IPS-20b (cell line): ENCODE measurements around the gene CCL3.

Experiments used
- H3K27ac ChIP-seq: one replicate; pipeline ENCODE4 v1.5.1; 2013; ENCODE audit warnings: low read length
- H3K27me3 ChIP-seq: 2 replicates; pipeline ENCODE4 v1.6.1; 2013; ENCODE audit warnings: mild to moderate bottlenecking, low read length, inconsistent platforms; ENCODE audit not compliant: insufficient read depth
- H3K36me3 ChIP-seq: 2 replicates; pipeline ENCODE4 v1.6.1; 2013; ENCODE audit warnings: low read depth, mild to moderate bottlenecking, inconsistent platforms, low read length, moderate library complexity; ENCODE audit not compliant: insufficient read depth
- H3K4me1 ChIP-seq: 2 replicates; pipeline ENCODE4 v1.6.1; 2013; ENCODE audit warnings: mild to moderate bottlenecking, control low read depth, inconsistent platforms, low read length, moderate library complexity; ENCODE audit not compliant: insufficient read depth
- H3K4me3 ChIP-seq: 2 replicates; pipeline ENCODE4 v1.5.1; 2013; ENCODE audit warnings: mild to moderate bottlenecking, low read length, inconsistent platforms
- H3K9ac ChIP-seq: 2 replicates; pipeline ENCODE4 v1.6.1; 2013; ENCODE audit warnings: low read depth, mild to moderate bottlenecking, inconsistent platforms, low read length, moderate library complexity
- H3K9me3 ChIP-seq: 2 replicates; pipeline ENCODE4 v1.6.1; 2013; ENCODE audit warnings: mild to moderate bottlenecking, low read depth, low read length, inconsistent platforms; ENCODE audit not compliant: insufficient read depth

The CCL3 gene

DNA sequence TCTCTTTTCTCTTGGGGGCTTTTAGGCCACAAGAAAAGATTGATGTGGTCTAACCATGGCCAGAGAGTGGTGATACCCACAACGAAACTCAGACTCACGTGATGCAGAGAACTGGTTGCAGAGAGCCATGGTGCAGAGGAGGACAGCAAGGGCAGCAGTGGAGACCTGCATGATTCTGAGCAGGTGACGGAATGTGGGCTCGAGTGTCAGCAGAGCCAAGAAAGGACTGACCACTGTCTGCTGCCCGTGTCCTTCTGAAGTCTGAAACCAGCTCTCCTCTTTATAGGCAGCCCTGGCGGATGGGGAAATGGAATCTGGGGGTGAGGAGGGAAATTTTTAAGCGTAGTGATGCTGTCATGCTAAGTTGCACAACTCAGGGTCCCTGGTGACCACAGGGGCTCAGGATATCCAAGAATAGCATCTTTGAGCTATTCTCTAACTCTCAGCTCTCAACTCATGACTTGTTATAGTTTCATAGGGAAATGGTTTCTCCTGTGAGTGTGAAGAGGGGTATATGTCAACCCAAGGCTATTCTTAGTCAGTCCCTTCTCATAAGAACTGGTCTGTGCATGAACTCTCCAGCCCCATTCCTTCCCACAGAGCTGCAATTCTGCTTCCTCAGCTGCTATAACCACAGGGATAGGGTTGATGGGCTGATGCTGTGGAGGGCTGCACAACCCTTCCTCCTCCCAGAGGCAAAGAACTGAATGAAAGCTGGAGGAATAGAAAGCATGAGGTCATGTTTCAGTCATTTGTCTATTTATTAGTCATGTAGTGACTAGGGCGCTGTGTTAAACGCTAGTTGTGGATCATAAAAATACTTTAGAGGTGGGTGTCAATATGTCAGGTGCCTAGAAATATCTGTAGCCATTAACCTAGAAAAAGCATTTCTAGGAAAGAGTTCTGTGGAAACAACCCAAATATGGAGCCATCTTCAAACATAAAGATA, at the start of gene CCL3:
Gene CCL3 (minus strand): TSS at position 256 of the 949 bp plus-strand sequence. CDS start 85 bp downstream, at position 171.
- H3K4me1 ChIP-seq, result 0 out of 2 replicates have a peak, but pooled peaks cover under 1% of the 10 kb centered on the region
- no peaks in the 10 kb centered on the region for H3K9me3 ChIP-seq
- no peaks in the 10 kb centered on the region for H3K27me3 ChIP-seq
- H3K36me3 ChIP-seq, result no peaks in the 10 kb centered on the region
- H3K4me3 ChIP-seq, result no peak within 1 kb of the TSS
- H3K9ac ChIP-seq, result no peak within 1 kb of the TSS
- no peak within 1 kb of the TSS for H3K27ac ChIP-seq

DNA sequence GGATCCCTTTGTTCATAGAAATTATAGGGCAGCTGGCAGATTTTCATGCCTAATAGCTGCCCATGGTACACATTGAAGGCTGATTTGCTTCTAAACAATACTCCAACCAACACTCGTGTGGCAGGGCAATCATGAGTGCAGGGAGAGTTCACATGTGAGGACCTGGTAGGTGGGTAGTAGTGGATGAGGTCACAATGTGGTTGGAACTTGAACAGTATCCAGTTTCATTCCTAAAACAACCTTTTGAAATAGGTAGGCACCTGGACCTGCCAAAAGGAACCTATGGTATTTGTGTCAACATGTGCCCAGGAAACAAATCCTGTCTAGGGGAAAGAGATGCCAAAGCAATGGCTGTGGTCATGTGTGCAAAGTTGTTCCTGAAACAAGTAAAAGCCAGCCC, 46.5 kb upstream of the CCL3 start:
- H3K9ac ChIP-seq, result no peak overlapping the region
- no peaks in the 10 kb centered on the region for H3K4me1 ChIP-seq
- H3K27me3 ChIP-seq, result no peaks in the 10 kb centered on the region
- H3K4me3 ChIP-seq, result no peak overlapping the region
- no peaks in the 10 kb centered on the region for H3K36me3 ChIP-seq
- no peak overlapping the region for H3K27ac ChIP-seq
- no peaks in the 10 kb centered on the region for H3K9me3 ChIP-seq

DNA sequence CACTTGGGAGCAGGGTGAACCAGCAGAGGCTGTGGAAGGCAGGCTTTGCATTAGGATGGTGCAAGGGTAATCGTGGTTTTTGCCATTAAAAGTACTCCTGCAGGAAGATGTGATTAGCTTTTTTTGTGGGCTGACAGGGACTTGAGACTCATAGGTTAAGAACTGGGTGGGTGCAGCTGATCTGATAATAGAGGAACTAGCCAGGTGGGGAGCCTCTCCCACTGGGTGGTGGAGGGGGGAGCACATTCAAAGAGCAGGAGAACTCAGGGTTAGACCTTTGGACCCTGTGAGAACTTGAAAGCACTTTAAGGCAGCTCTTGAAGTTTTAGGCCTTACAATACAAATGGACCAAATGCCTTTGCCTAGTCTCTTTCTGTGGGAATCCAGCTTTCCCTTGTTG, 46.1 kb upstream of the CCL3 start:
- Histone ChIP-seq H3K4me1 (no peaks in the 10 kb centered on the region), H3K4me3 (no peak overlapping the region), H3K27me3 (no peaks in the 10 kb centered on the region), H3K36me3 (no peaks in the 10 kb centered on the region), H3K9me3 (no peaks in the 10 kb centered on the region), H3K27ac (no peak overlapping the region), H3K9ac (no peak overlapping the region)

DNA sequence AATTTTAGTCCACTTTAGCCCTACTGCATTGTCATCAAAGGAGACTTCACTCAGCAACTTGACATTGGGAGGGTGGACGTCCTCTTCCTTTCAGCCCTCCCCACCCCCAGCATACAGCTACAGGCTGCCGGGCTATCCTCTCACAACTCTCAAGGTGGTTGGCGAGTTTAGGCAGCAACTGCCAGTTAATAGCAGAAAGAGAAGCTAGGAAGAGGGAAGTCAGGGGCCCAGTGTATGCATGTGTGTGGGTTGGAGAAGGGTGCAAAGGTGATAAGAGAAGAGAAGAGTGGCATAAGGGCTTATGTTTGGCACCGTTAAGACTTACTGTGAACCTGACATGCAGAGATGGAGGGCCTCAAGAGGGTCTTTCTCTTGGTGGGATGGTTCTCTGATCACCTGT, 45.5 kb upstream of the CCL3 start:
- Histone ChIP-seq H3K4me3 (no peak overlapping the region), H3K4me1 (no peaks in the 10 kb centered on the region), H3K9me3 (no peaks in the 10 kb centered on the region), H3K36me3 (no peaks in the 10 kb centered on the region), H3K27me3 (no peaks in the 10 kb centered on the region), H3K9ac (no peak overlapping the region), H3K27ac (no peak overlapping the region)

DNA sequence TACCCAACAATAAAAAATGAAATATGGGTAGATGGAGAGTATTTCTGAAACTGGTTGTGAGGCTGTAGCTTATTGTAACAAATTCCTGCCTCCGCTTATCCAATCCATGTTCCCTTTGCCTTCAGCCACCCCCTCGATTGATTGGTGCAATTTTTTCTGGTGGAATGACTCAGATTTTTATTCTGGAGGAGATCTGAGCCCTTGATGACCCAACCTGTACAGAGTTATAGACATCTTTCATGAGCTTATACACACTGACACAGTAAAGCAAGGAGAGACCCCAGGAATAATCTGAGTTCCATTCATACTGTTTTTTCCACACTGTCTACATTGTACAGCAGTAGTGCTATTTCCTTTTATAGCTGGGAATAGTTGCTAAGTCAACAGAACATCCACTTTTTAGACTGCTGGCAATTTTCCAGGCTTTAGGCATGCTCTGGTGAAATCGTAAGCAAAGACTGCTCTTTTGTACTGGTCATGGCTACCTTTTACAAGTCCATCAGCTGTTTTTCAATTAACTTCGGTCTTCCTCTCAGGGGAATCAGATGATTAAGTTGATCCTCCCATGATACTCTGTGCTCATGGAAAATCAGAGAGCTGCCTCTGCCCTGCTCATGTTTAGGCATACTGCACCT, 43.8 kb upstream of the CCL3 start:
- H3K9me3 ChIP-seq, result no peaks in the 10 kb centered on the region
- no peak overlapping the region for H3K27ac ChIP-seq
- no peaks in the 10 kb centered on the region for H3K4me1 ChIP-seq
- no peaks in the 10 kb centered on the region for H3K27me3 ChIP-seq
- no peak overlapping the region for H3K9ac ChIP-seq
- no peak overlapping the region for H3K4me3 ChIP-seq
- H3K36me3 ChIP-seq, result no peaks in the 10 kb centered on the region

DNA sequence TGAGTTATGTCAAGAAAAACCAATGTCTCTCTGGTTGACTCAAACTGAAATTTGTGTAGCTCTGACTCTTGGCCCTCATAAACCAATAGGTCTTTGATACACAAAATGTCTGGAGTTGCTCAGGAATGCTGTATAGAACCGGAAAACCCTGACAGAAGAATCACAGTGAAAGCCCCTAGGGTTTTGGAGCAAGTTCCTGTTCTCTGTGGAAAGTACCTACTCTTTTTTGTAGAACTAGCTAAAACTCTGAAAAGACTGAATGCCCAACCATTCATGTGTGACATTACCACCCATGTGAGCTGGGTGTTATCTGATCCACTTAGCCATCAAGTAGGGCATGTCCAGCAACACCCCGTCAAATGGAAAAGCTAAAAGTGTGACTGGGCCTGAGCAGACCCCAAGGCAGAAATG, 42.5 kb upstream of the CCL3 start:
- no peaks in the 10 kb centered on the region for H3K9me3 ChIP-seq
- H3K27me3 ChIP-seq, result no peaks in the 10 kb centered on the region
- H3K4me3 ChIP-seq, result no peak overlapping the region
- H3K27ac ChIP-seq, result no peak overlapping the region
- no peaks in the 10 kb centered on the region for H3K4me1 ChIP-seq
- H3K36me3 ChIP-seq, result no peaks in the 10 kb centered on the region
- no peak overlapping the region for H3K9ac ChIP-seq

DNA sequence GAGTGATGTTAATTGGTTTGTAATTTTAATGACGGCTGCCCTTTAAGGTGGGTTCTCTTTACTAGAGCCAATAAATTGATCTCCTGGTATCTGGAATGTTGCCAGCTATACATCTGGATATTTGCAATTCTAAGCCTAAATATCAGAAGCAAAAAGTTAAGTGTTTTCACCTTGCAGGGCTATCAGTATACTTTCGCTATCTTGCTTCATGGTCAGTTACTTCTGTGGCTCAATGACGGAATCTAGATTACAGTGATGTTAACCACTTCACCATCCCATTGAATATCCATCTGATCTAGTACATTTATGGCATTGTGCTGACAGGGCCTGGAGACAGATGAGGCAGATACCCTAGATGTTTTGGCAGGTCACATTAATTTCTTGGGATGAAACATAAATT, 42.0 kb upstream of the CCL3 start:
- no peak overlapping the region for H3K9ac ChIP-seq

DNA sequence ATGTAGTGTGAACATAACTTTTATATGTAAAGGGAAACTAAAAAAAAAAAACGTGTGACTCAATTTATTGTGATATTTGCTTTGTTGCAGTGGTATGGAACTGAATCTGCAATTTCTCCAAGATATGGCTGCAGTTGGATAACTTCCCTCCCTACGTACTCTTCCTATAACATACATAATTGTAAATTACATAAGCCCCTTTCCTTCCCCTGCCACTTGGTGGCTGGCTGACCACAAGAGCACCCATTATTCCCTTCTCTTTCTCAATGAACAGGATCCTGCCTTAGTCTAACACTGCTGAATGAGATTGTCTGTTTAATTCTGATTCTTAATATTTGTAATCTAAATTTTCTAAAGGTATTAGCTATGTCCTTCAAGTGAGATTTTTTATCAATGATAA, 41.5 kb upstream of the CCL3 start:
- Histone ChIP-seq H3K27ac (no peak overlapping the region), H3K9me3 (no peaks in the 10 kb centered on the region), H3K9ac (no peak overlapping the region), H3K36me3 (no peaks in the 10 kb centered on the region), H3K27me3 (no peaks in the 10 kb centered on the region), H3K4me1 (no peaks in the 10 kb centered on the region), H3K4me3 (no peak overlapping the region)

More for the DNA sequence above, 42.0 kb upstream of the CCL3 start:
- H3K9me3 ChIP-seq, result no peaks in the 10 kb centered on the region
- H3K27ac ChIP-seq, result no peak overlapping the region
- no peak overlapping the region for H3K4me3 ChIP-seq
- H3K27me3 ChIP-seq, result no peaks in the 10 kb centered on the region
- no peaks in the 10 kb centered on the region for H3K4me1 ChIP-seq
- no peaks in the 10 kb centered on the region for H3K36me3 ChIP-seq

DNA sequence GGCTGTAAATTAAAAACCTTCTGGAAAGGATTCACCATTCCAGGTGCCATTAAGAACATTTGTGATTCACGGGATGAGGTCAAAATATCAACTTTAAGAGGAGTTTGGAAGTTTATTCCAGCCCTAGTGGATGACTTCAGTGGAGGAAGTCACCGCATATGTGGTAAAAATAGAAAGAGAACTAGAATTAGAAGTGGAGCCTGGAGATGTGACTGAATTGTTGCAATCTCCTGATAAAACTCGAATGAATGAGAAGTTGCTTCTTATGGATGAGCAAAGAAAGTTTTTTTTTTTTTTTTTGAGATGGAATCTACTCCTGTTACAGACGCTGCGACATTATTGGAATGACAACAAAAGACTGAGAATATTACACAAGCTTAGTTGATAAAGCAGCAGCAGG, 40.4 kb upstream of the CCL3 start:
- H3K9ac ChIP-seq, result no peak overlapping the region
- no peaks in the 10 kb centered on the region for H3K27me3 ChIP-seq
- no peaks in the 10 kb centered on the region for H3K4me1 ChIP-seq
- H3K4me3 ChIP-seq, result no peak overlapping the region
- peaks cover 9% of the 10 kb centered on the region for H3K9me3 ChIP-seq
- no peak overlapping the region for H3K27ac ChIP-seq
- no peaks in the 10 kb centered on the region for H3K36me3 ChIP-seq

DNA sequence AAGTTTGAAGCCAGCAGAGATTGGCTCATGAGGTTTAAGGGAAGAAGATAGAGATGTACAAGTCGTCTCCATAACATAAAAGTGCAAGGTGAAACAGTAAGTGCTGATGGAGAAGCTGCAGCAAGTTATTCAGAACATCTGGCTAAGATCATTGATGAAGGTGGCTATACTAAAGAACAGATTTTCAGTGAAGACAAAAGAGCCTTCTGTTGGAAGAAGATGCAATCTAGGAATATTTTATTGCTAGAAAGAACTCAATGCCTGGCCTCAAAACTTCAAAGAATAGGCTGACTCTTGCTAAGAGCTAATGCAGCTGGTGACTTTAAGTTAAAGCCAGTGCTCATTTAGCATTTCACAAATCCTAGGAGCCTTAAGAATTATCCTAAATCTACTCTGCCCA, 39.7 kb upstream of the CCL3 start:
- Histone ChIP-seq H3K36me3 (no peaks in the 10 kb centered on the region), H3K27me3 (no peaks in the 10 kb centered on the region), H3K4me1 (no peaks in the 10 kb centered on the region), H3K27ac (no peak overlapping the region), H3K9me3 (peaks cover 16% of the 10 kb centered on the region), H3K9ac (no peak overlapping the region), H3K4me3 (no peak overlapping the region)

DNA sequence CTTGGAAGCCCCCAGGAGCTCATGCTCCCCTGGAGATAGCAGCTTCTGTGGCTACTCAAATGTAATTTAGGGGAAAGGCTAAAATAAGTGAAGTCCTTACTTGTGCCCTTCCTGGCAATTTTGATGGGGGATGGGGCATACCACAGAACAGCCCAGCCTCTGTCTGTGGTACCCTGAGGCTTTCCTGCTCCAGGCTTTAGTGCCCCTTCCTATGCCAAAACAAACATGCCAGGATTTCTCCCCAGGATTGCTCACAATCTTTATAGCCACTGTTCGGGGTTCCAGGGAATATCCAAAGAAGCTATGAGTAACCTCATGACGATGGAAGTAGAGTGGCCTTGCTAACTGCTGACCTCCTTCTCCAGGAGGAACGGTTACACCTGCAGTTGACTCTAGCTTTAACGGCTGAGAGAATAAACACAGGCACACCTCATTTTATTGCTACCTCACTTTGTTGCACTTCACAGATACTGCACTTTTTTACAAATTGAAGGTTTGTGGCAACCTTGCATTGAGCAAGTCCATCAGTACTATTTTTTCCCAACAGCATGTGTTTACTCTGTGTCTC, 38.6 kb upstream of the CCL3 start:
- Histone ChIP-seq H3K36me3 (no peaks in the 10 kb centered on the region), H3K27me3 (no peaks in the 10 kb centered on the region), H3K9ac (no peak overlapping the region), H3K27ac (no peak overlapping the region), H3K4me1 (peaks cover 7% of the 10 kb centered on the region), H3K4me3 (no peak overlapping the region), H3K9me3 (peaks cover 16% of the 10 kb centered on the region)

DNA sequence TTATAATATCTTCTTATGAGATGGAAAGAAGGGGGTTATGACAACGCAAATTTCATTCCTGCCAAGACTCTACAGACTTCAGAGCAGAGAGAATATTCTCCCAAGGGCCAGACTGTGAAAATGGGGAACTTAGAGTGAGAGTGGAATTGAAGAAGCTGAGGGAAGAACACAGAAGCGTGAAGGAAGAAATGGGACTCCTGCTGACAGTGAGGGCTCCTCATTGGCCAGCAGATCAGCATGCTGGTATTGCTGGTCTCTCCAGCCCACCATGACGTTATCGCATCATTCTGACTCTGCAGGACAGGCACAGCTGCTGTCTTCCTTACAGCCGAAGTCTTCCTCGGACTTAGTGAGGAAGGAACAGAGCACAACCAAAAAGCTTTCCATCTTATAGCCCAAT, 38.0 kb upstream of the CCL3 start:
- H3K9me3 ChIP-seq, result peaks cover 16% of the 10 kb centered on the region
- no peak overlapping the region for H3K9ac ChIP-seq
- H3K27ac ChIP-seq, result no peak overlapping the region
- H3K36me3 ChIP-seq, result no peaks in the 10 kb centered on the region
- H3K4me3 ChIP-seq, result no peak overlapping the region
- H3K27me3 ChIP-seq, result no peaks in the 10 kb centered on the region
- peaks cover 11% of the 10 kb centered on the region for H3K4me1 ChIP-seq
